Stimulated activated naive CD8-positive, alpha-beta T cell treated with anti-CD3 and anti-CD28 coated beads, Interleukin-15, Interleukin-2, amounts not matched to agents 100 ng/mL and 50 ng/mL, for 24 hours (primary cell): Measurements from ENCODE around the gene DNAH10.

Experiments
- H3K27ac Mint-ChIP-seq: one replicate; pipeline ENCODE4 v1.8.0; 2021; ENCODE audit warnings: mild to moderate bottlenecking, mixed read lengths
- H3K27me3 Mint-ChIP-seq: one replicate; pipeline ENCODE4 v1.8.0; 2021; ENCODE audit warnings: mixed read lengths
- H3K36me3 Mint-ChIP-seq: one replicate; pipeline ENCODE4 v1.8.0; 2021; ENCODE audit warnings: low read depth, mixed read lengths
- H3K4me1 Mint-ChIP-seq: one replicate; pipeline ENCODE4 v1.8.0; 2021; ENCODE audit warnings: low read depth, mixed read lengths
- H3K4me3 Mint-ChIP-seq: one replicate; pipeline ENCODE4 v1.8.0; 2021; ENCODE audit warnings: mild to moderate bottlenecking, mixed read lengths
- H3K9me3 Mint-ChIP-seq: one replicate; pipeline ENCODE4 v1.8.0; 2021; ENCODE audit warnings: mixed read lengths

The DNAH10 gene

GRCh38 chr12:123983822-123984485 lies 221.9 kb downstream of the DNAH10 start:
- H3K4me1 Mint-ChIP-seq = peaks cover 27% of the 10 kb centered on the region
- no peaks in the 10 kb centered on the region for H3K27me3 Mint-ChIP-seq
- H3K4me3 Mint-ChIP-seq = no peak overlapping the region
- H3K9me3 Mint-ChIP-seq = no peaks in the 10 kb centered on the region
- no peak overlapping the region for H3K27ac Mint-ChIP-seq
- peaks cover 38% of the 10 kb centered on the region for H3K36me3 Mint-ChIP-seq

- Mint-ChIP-seq H3K4me1 (peaks cover 33% of the 10 kb centered on the region), H3K27ac (peak overlapping the region; percentile 1), H3K27me3 (no peaks in the 10 kb centered on the region), H3K36me3 (peaks cover 47% of the 10 kb centered on the region), H3K4me3 (no peak overlapping the region), H3K9me3 (no peaks in the 10 kb centered on the region)
Observed at GRCh38 chr12:123984903-123985302, 222.8 kb downstream of the DNAH10 start.
